Jurkat, Clone E6-1 (cell line): ENCODE results near the gene DHX29.

Source experiments
- DNase-seq: peaks from one replicate; pipeline ENCODE4 v3.0.0-alpha.2; 2011; ENCODE audit warnings: low read depth, low spot score
- H3K4me3 ChIP-seq: 2 replicates; pipeline ENCODE4 v1.5.1; 2011; ENCODE audit warnings: mild to moderate bottlenecking, low read length, control low read depth, moderate library complexity

The DHX29 gene

GRCh38 chr5:55219770-55220169 is 87.7 kb downstream of the DHX29 start:
- DNase-seq = no peak
- H3K4me3 ChIP-seq = no peak overlapping the region

GRCh38 chr5:55218967-55219366 is 88.5 kb downstream of the DHX29 start:
- no peak overlapping the region for H3K4me3 ChIP-seq
- DNase-seq = no peak

GRCh38 chr5:55211184-55211874 is 96.2 kb downstream of the DHX29 start:
- no peak overlapping the region for H3K4me3 ChIP-seq
- DNase-seq = no peak
